H1 (cell line): Measurements from ENCODE around the gene NCOA1. TPM values are rescaled to one million over a fixed set of nuclear protein-coding genes. Genes with fewer than 3 reads are reported as not detected.

Source experiments
- CTCF ChIA-PET: fragments of 300-600 bp; sonication (Branson Sonifier 250); formaldehyde crosslinking; loops from one replicate; lab custom pipeline; 2021; ENCODE audit not compliant: partially characterized antibody; lab: Charles Lee
- POLR2A ChIA-PET: fragments of 300-600 bp; sonication (Branson Sonifier 250); formaldehyde crosslinking; loops from one replicate; lab custom pipeline; 2021; ENCODE audit warnings: inconsistent platforms; ENCODE audit not compliant: partially characterized antibody; lab: Charles Lee
- DNase-seq, 2 experiments: peaks; one replicate each; pipeline versions ENCODE4 v3.0.0 to v3.0.0-alpha.2; 2010 to 2022; ENCODE audit warnings: low spot score in 2 of 2, low read depth in 1 of 2, mixed read lengths in 1 of 2
- FAIRE-seq: peaks from 2 replicates; lab custom pipeline; 2011; peaks lifted over from hg19 to GRCh38; lab: Jason Lieb, UNC
- H2AFZ ChIP-seq: 2 replicates; pipeline ENCODE4 v1.8.1; 2012; ENCODE audit warnings: low read length, inconsistent platforms
- H2AK5ac ChIP-seq: 2 replicates; pipeline ENCODE4 v1.6.1; 2013; ENCODE audit warnings: low read depth, low read length
- H2BK120ac ChIP-seq: replicated peaks from 2 replicates; pipeline ENCODE3; 2013; ENCODE audit warnings: low read depth, low read length, inconsistent platforms
- H2BK12ac ChIP-seq: 2 replicates; pipeline ENCODE4 v1.6.1; 2013; ENCODE audit warnings: low read depth, low read length
- H2BK15ac ChIP-seq: 2 replicates; pipeline ENCODE4 v1.6.1; 2013; ENCODE audit warnings: low read length
- H2BK20ac ChIP-seq: 2 replicates; pipeline ENCODE4 v1.6.1; 2013; ENCODE audit warnings: low read length
- H2BK5ac ChIP-seq: 2 replicates; pipeline ENCODE4 v1.6.1; 2013; ENCODE audit warnings: low read depth, low read length
- H3K14ac ChIP-seq: 2 replicates; pipeline ENCODE4 v1.6.1; 2013; ENCODE audit warnings: inconsistent platforms; ENCODE audit not compliant: insufficient read length
- H3K18ac ChIP-seq: 2 replicates; pipeline ENCODE4 v1.6.1; 2013; ENCODE audit warnings: low read length; ENCODE audit errors: extremely low read depth
- H3K23ac ChIP-seq: 2 replicates; pipeline ENCODE4 v1.6.1; 2013; ENCODE audit warnings: inconsistent platforms; ENCODE audit not compliant: insufficient read length
- H3K23me2 ChIP-seq: 2 replicates; pipeline ENCODE4 v1.6.1; 2013; ENCODE audit warnings: low read depth, low read length
- H3K27ac ChIP-seq: 2 replicates; pipeline ENCODE4 v1.6.1; 2011; ENCODE audit warnings: low read depth, low read length, inconsistent platforms
- H3K27me3 ChIP-seq, 4 experiments: replicated peaks in 1 of 4; 1 replicate in 1 of 4; 2 replicates in 3 of 4; pipeline versions ENCODE4 v1.6.1 to v1.8.1; 2011 to 2013; ENCODE audit warnings: low read length in 3 of 4, mild to moderate bottlenecking in 3 of 4, inconsistent platforms in 2 of 4, mixed read lengths in 2 of 4, moderate library complexity in 1 of 4; ENCODE audit not compliant: control insufficient read depth in 3 of 4, insufficient read depth in 3 of 4; ENCODE audit errors: extremely low read depth in 1 of 4
- H3K36me3 ChIP-seq, 4 experiments: 2 replicates each; pipeline versions ENCODE4 v1.6.1 to v1.8.1; 2011 to 2013; ENCODE audit warnings: mild to moderate bottlenecking in 4 of 4, low read length in 3 of 4, moderate library complexity in 2 of 4, control low read depth in 1 of 4, inconsistent platforms in 1 of 4; ENCODE audit not compliant: insufficient read depth in 4 of 4, control insufficient read depth in 2 of 4
- H3K4ac ChIP-seq: replicated peaks from 2 replicates; pipeline ENCODE3; 2013; ENCODE audit warnings: low read length, low read depth, mixed read lengths, inconsistent platforms; ENCODE audit not compliant: insufficient read length
- H3K4me1 ChIP-seq, 4 experiments: replicated peaks in 1 of 4; 1 replicate in 1 of 4; 2 replicates in 3 of 4; pipeline versions ENCODE4 v1.6.1 to v1.8.1; 2011 to 2013; ENCODE audit warnings: low read length in 3 of 4, inconsistent platforms in 2 of 4, mixed read lengths in 1 of 4; ENCODE audit not compliant: insufficient read depth in 4 of 4, control insufficient read depth in 3 of 4
- H3K4me2 ChIP-seq, 2 experiments: 2 replicates each; pipeline versions ENCODE4 v1.6.1 to v1.8.1; 2011 to 2013; ENCODE audit warnings: low read depth in 2 of 2, low read length in 2 of 2, control low read depth in 1 of 2, inconsistent platforms in 1 of 2, mild to moderate bottlenecking in 1 of 2; ENCODE audit not compliant: insufficient read depth in 1 of 2
- H3K4me3 ChIP-seq, 4 experiments: fragments of 200-600, 300-600 bp in 1 of 4; sonication (generic), shearing (Covaris generic), sonication (Bioruptor Twin) in 1 of 4; 2 replicates each; pipeline versions ENCODE4 v1.5.1 to v1.8.1; 2011 to 2016; ENCODE audit warnings: low read length in 4 of 4, low read depth in 3 of 4, control low read depth in 2 of 4, inconsistent platforms in 2 of 4, mild to moderate bottlenecking in 2 of 4, mixed read lengths in 1 of 4, moderate library complexity in 1 of 4; ENCODE audit not compliant: insufficient read depth in 2 of 4; ENCODE audit errors: extremely low read depth in 1 of 4
- H3K56ac ChIP-seq: replicated peaks from 2 replicates; pipeline ENCODE3; 2013; ENCODE audit warnings: low read depth, mild to moderate bottlenecking, mixed read lengths, low read length, inconsistent platforms; ENCODE audit not compliant: insufficient read length
- H3K79me1 ChIP-seq: 2 replicates; pipeline ENCODE4 v1.6.1; 2013; ENCODE audit warnings: low read depth, low read length, control low read depth
- H3K79me2 ChIP-seq, 2 experiments: 2 replicates each; pipeline versions ENCODE4 v1.6.1 to v1.8.1; 2012 to 2013; ENCODE audit warnings: low read length in 2 of 2, mild to moderate bottlenecking in 2 of 2, inconsistent platforms in 1 of 2; ENCODE audit not compliant: insufficient read depth in 2 of 2, control insufficient read depth in 1 of 2
- H3K9ac ChIP-seq, 4 experiments: replicated peaks in 1 of 4; 1 replicate in 1 of 4; 2 replicates in 3 of 4; pipeline versions ENCODE4 v1.6.1 to v1.8.1; 2011 to 2013; ENCODE audit warnings: low read depth in 3 of 4, low read length in 3 of 4, control low read depth in 2 of 4, mild to moderate bottlenecking in 2 of 4, moderate library complexity in 2 of 4, inconsistent platforms in 1 of 4; ENCODE audit errors: extremely low read depth in 1 of 4
- H3K9me3 ChIP-seq, 2 experiments: 2 replicates each; pipeline versions ENCODE4 v1.6.1 to v1.8.1; 2012 to 2013; ENCODE audit warnings: mild to moderate bottlenecking in 2 of 2, moderate library complexity in 2 of 2, control low read depth in 1 of 2, inconsistent platforms in 1 of 2, low read depth in 1 of 2, low read length in 1 of 2, mixed read lengths in 1 of 2; ENCODE audit not compliant: insufficient read depth in 2 of 2
- H4K20me1 ChIP-seq, 2 experiments: replicated peaks in 1 of 2; 2 replicates each; pipeline versions ENCODE3 to v1.8.1; 2011 to 2013; ENCODE audit warnings: inconsistent platforms in 2 of 2, low read length in 2 of 2, mild to moderate bottlenecking in 1 of 2; ENCODE audit not compliant: insufficient read depth in 2 of 2, control insufficient read depth in 1 of 2
- H4K5ac ChIP-seq: 2 replicates; pipeline ENCODE4 v1.6.1; 2013; ENCODE audit warnings: low read length, low read depth, mixed read lengths, inconsistent platforms; ENCODE audit not compliant: insufficient read length
- H4K8ac ChIP-seq: 2 replicates; pipeline ENCODE4 v1.8.0; 2013; ENCODE audit warnings: mild to moderate bottlenecking, moderate library complexity, low read length, inconsistent platforms; ENCODE audit not compliant: insufficient read depth; ENCODE audit errors: extremely low read depth
- H4K91ac ChIP-seq: replicated peaks from 2 replicates; pipeline ENCODE3; 2013; ENCODE audit warnings: low read length, mixed read lengths, inconsistent platforms; ENCODE audit not compliant: insufficient read length
- CTCF ChIP-seq, 3 experiments: IDR thresholded peaks; 1 replicate in 2 of 3; 2 replicates in 1 of 3; pipeline versions ENCODE4 v1.5.1 to v1.6.1; 2011; ENCODE audit warnings: low read length in 3 of 3, mild to moderate bottlenecking in 3 of 3, inconsistent platforms in 2 of 3, low read depth in 1 of 3, moderate library complexity in 1 of 3; ENCODE audit not compliant: insufficient read depth in 1 of 3; ENCODE audit errors: control extremely low read depth in 1 of 3
- EGR1 ChIP-seq: IDR thresholded peaks from 2 replicates; pipeline ENCODE4 v1.6.1; 2011; ENCODE audit warnings: low read depth, low read length, borderline replicate concordance
- RAD21 ChIP-seq, 2 experiments: IDR thresholded peaks in 1 of 2; conservative IDR thresholded peaks in 1 of 2; 2 replicates each; pipeline ENCODE4 v1.6.1; 2011; ENCODE audit warnings: low read depth in 2 of 2, low read length in 2 of 2, improper control_type of control experiment in 1 of 2, inconsistent platforms in 1 of 2, mild to moderate bottlenecking in 1 of 2, moderate library complexity in 1 of 2
- SP4 ChIP-seq: IDR thresholded peaks from 2 replicates; pipeline ENCODE4 v1.6.1; 2012; ENCODE audit warnings: low read length, inconsistent platforms
- SRF ChIP-seq: IDR thresholded peaks from 2 replicates; pipeline ENCODE4 v1.6.1; 2011; ENCODE audit warnings: mild to moderate bottlenecking, low read depth, low read length, moderate library complexity
- TBP ChIP-seq: IDR thresholded peaks from 2 replicates; pipeline ENCODE4 v1.6.1; 2011; ENCODE audit warnings: low read depth, low read length, improper control_type of control experiment
- YY1 ChIP-seq: IDR thresholded peaks from 2 replicates; pipeline ENCODE4 v1.6.1; 2011; ENCODE audit warnings: low read depth, mild to moderate bottlenecking, low read length
- WGBS, 2 experiments: shearing (Covaris generic) in 1 of 2; methylation state at CpG; one replicate each; pipeline versions ENCODE4 v1.1.6 to v1.1.7; 2013 to 2015; ENCODE audit warnings: low lambda C conversion rate in 2 of 2, mixed read lengths in 2 of 2, inconsistent platforms in 1 of 2, low coverage in 1 of 2, missing lambda C conversion rate in 1 of 2; ENCODE audit not compliant: insufficient replicate concordance in 2 of 2, insufficient coverage in 1 of 2, insufficient read length in 1 of 2; ENCODE audit errors: extremely low coverage in 1 of 2, missing lambda C conversion rate in 1 of 2; 5-methylcytosine and 5-hydroxymethylcytosine counted together
- polyA plus RNA-seq, 7 experiments: library from polyadenylated mRNA; depleted of rRNA in 3 of 7; stranded (reverse) in 5 of 7; unstranded in 2 of 7; fragments of >200 nt in 5 of 7; fragments of 200-250 nt in 2 of 7; gene quantifications; 1 replicate in 5 of 7; 2 replicates in 1 of 7; 4 replicates in 1 of 7; pipeline versions ENCODE4 v1.2.1 to v1.2.3, GENCODE V29; 2011 to 2013; ENCODE audit warnings: missing spikeins in 2 of 7, mixed read lengths in 2 of 7
- total RNA-seq: library from RNA; stranded (reverse); fragmentation: NEBNext Ultra II Directional; extraction: Animal tissue kit (Norgen Biotek cat#: 25700); gene quantifications from 2 replicates; pipeline ENCODE4 v1.2.1, GENCODE V29; 2021

Gene NCOA1
- total and polyA plus RNA-seq, 2 of the 8 experiments (the other 6 are each of a cell fraction or from before 2014, with no cell fraction given), result 12.8 to 17.9 TPM

GRCh38 chr2:24543252-24543651, 52.2 kb downstream of the NCOA1 start:
- Histone ChIP-seq H2AK5ac (no peak overlapping the region), H4K91ac (no peak overlapping the region), H3K4ac (no peak overlapping the region), H3K79me1 (no peaks in the 10 kb centered on the region), H2BK20ac (no peak overlapping the region), H3K14ac (no peak overlapping the region), H3K9ac (no peak overlapping the region), H3K4me3 (no peak overlapping the region), H3K36me3 (no peaks in the 10 kb centered on the region), H2BK12ac (no peak overlapping the region), H3K4me2 (no peak overlapping the region), H3K23ac (no peak overlapping the region), H3K23me2 (no peaks in the 10 kb centered on the region; the same call in 1 of the 2 replicates), H4K5ac (no peak overlapping the region), H3K4me1 (no peaks in the 10 kb centered on the region), H4K8ac (no peak overlapping the region), H4K20me1 (no peaks in the 10 kb centered on the region), H3K56ac (no peak overlapping the region), H3K27me3 (no peaks in the 10 kb centered on the region), H3K27ac (no peak overlapping the region), H2BK120ac (no peak overlapping the region), H2BK15ac (no peak overlapping the region), H3K18ac (no peak overlapping the region), H3K9me3 (0 out of 4 replicates have a peak, but pooled peaks cover 0 to 2% of the 10 kb centered on the region in 2 experiments), H3K79me2 (no peaks in the 10 kb centered on the region; a peak in 1 of 4 replicates), H2BK5ac (no peak overlapping the region), H2AFZ (no peak overlapping the region)
- TF ChIP-seq SRF (no peak), CTCF (IDR thresholded peaks at IDR 0.05; ENCODE audit: control extremely low read depth in 1 of 3, insufficient read depth in 1 of 3, low read depth in 1 of 3, low read length in 3 of 3) (peak; percentile 48 to 52 (median 50)), EGR1 (no peak), YY1 (no peak), RAD21 (IDR thresholded peaks at IDR 0.05 in 1 of 2, conservative IDR thresholded peaks at IDR 0.05 in 1 of 2; ENCODE audit: low read depth in 2 of 2, low read length in 2 of 2) (peak; percentile 20 to 50; a peak in 2 of 4 replicates), SP4 (no peak), TBP (no peak)
- ChIA-PET POLR2A (no interaction called here), CTCF (interaction anchor here (0.7 to 1.7 kb wide), 3 partner anchors 13 to 120 kb away, joined by 3 to 8 read pairs (median 4); no protein-coding TSS in a partner anchor)
- no peak for DNase-seq
- FAIRE-seq, result peak; percentile 48
- 50% methylated on average over 2 of the region's 2 CpGs; no CpG with 5 or more reads in 1 of the 2 experiments for WGBS, 2 experiments
